Hematopoietic multipotent progenitor cell treated with erythropoietin and hydrocortisone succinate and interleukin-3 and kit ligand, for 4 days (in vitro differentiated cells): ENCODE results near the gene RAB3B.
A peak's percentile ranks its signal among the peaks of the same experiment; 100 is the strongest.
"Not testable (repeated sequence)": the region's sequence is repeated elsewhere in the genome, so short reads cannot be mapped to it uniquely, and the experiment has no call there.

Experiments
- DNase-seq: peaks from one replicate; pipeline ENCODE4 v3.0.0-alpha.2; 2015

RAB3B gene

DNA sequence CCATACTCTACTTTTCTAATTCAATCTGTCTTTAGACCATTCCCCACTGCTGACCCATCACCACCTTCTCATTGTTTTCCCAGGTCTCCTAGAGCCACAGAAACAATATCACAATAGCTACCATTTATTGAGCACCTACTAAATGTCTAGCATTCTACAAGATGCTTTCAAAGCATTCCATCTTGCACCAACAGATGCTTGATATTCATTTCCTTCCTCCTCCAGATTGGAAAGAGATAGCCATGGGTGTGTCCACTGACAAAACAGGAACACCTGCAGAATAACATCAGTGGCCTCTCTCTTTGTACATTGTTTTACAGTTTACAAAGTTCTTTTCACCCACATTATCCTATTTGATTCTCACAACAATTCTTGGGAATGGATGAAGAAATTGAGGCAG, 2.2 kb downstream of the RAB3B start:
- DNase-seq = no peak

- no peak for DNase-seq
Observed at GRCh38 chr1:51986718-51987117, 3.8 kb downstream of the RAB3B start.

- DNase-seq = no peak
Observed at GRCh38 chr1:51982161-51982560, 8.3 kb downstream of the RAB3B start.

GRCh38 chr1:51981555-51981954, 8.9 kb downstream of the RAB3B start:
- no peak for DNase-seq

DNA sequence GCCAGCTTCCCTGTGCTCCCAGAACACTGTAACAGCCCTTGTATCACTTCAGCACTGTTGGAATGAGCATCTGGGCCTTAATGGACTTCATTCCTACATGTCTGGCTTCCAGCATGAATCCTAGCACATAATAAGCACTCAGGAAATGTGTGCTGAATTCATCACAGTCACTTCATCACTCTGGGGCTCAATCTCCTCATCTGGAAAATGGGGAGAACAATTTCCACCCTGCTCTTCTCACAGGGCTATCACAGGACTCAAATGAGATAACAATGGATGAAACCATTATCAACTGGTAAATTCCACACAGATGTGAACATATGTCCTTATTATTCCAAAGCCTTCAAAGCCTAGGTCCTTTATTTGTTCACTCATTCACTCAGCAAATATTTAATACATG, 12.4 kb downstream of the RAB3B start:
- no peak for DNase-seq

DNA sequence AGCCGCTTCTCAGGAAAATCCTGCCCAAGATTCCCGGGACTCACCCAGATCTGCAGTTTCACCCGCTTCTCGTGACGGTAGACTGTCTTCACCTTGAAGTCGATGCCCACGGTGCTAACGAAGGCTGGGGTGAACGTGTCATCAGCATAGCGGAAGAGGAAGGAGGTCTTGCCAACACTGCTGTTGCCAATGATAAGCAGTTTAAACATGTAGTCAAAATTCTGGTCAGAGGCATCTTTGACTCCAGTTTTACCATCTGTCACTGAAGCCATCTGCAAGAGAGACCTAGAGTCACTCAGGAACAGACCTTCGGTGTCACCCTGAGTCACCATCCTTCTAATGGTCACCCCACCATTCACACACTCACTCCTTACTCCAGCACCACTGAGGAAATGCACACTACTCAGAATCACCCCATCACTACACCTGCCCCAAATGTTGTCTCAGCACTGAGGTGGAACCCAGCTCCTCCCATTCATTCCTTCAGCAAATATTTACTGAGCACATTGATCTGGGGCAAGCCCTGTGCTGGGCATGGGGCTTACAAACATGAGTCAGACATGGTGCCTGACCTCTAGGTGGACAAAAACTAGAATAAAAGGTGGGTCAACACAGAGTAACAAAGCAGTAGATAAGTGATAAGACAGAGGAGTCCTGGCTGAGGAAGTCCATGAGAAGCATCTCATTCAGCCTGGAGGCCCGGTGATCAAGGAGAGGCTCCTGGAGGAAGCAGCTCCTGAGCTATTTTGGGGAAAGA, 13.5 kb downstream of the RAB3B start:
- peak; percentile 40 for DNase-seq

DNA sequence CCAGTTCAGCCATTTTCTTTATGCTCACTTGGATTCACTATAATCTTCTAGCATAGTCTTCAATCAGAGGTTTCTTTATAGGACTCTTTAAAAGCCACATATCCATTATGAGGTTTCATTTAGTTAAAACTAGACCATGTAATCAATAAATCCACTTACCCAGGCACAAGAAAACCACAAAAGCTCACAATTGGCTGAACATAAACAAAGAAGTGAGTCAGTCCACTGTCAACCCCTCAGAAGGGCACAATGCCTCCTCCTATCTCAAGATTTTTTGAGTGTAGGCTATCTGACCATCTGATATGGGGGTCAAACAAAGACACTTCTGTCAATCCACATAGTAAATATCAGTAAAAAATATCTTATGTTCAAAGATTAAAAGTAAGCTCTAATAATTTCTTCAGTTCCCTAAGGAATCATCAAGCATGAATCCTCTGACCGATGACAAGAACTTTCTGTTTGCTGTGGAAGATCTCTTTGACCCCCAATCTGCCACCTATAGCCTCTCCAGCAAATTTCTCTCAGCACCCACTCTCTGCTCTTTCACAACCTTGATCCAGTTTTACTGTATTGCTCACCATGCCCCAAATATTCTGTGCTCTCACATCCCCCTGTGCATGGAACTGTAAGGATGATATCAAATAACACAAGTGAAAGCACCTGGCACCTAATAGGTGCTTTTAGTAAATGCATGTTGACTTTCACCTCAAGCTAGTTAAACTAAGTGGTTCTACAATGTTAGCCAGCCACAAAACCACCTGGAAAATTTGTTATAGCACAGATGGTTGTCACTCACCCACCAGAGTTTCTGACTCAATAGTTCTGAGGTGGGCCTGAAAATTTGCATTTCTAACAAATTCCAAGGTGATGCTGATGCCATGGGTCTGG, 16.7 kb downstream of the RAB3B start:
- no peak for DNase-seq

DNA sequence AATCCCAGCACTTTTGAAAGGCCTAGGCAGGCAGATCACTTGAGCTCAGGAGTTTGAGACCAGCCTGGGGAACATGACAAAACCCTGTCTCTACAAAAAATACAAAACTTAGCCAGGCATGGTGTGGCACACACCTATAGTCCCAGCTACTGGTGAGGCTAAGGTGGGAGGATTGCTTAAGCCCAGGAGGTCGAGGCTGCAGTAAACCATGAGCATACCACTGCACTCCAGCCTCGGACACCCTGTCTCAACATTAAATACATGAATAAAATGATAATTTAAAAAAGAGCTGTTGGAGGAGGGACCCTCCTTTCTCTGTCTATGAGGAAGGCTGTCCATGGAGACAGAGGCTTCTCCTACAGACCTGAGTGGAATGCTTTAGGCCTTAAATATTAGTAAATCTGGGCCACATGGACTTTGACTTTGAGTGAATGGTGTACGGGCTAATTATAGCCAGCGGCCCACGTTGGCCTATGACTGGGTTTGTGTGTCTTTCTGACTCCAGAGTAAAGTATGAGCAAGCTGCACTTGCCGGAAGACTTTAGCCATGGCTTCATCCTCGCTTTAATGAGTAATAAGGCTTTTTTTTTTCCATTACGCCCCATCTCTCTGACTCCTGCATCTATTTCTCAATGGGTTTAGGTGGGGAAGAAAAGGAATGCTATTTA, 21.3 kb downstream of the RAB3B start:
- DNase-seq = no peak

DNA sequence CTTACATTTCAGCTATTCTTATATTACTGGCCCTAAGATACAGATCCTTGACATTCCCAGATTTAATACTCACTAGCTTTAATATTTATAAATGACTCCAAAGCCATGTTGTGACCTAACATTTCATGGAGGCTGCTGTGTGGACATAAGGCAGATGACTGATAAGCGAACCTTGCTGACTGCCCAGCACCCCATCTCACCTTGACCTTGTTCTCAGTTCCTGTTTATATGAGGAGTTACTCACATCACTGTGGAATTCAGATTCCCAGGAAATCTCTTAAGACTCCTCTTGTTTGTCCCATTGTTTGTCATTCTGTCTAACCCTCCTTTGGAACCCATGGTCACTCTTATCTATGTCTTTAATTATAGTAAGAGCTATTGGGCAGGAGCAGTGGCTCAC, 21.9 kb downstream of the RAB3B start:
- DNase-seq = no peak

DNA sequence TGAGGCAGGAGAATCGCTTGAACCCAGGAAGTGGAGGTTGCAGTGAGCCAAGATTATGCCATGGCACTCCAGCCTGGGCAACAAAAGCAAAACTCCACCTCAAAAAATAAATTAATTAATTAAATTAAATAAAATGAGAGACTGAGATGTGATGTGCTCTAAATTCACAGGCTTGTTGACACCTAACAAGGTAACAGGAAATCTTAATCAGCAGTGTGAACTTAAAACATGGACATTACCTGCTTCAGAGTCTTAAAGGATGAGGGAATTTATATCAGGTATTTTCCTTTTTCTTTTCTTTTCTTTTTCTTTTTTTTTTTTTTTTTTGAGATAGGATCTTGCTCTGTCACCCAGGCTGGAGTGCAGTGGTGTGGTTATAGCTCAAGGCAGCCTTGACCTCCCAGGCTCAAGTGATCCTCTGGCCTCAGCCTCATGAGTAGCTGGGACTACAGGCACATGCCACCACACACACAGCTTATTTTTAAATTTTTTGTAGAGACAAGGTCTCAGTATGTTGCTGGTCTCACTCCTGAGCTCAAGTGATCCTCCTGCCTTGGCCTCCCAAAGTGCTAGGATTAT, 23.2 kb downstream of the RAB3B start:
- not testable (repeated sequence) for DNase-seq

DNA sequence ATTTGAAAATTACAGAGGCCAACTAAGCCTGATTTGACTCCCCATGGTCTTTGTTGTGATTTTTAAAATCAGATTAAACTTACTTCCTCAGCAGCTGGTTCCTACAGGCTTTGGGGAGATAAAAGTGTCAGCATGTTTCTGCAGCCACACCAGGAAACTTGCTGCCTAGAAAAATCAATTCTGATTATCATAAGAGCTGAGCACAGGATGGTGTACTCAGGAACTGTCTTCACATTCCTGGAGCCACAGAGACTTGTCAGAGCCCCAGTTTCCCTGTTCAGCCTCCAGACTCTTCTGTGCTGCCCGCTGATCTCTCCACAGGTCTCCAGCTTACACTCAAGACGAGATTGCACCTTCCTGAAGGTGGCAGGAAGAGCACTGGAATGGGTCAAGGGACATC, 23.9 kb downstream of the RAB3B start:
- peak; percentile 45 for DNase-seq

- DNase-seq = no peak
Observed at GRCh38 chr1:51964309-51964696, 26.2 kb downstream of the RAB3B start.

- DNase-seq = peak; percentile 41
Observed at GRCh38 chr1:51963592-51964308, 26.8 kb downstream of the RAB3B start.

GRCh38 chr1:51962486-51963356, 27.8 kb downstream of the RAB3B start:
- no peak for DNase-seq

DNA sequence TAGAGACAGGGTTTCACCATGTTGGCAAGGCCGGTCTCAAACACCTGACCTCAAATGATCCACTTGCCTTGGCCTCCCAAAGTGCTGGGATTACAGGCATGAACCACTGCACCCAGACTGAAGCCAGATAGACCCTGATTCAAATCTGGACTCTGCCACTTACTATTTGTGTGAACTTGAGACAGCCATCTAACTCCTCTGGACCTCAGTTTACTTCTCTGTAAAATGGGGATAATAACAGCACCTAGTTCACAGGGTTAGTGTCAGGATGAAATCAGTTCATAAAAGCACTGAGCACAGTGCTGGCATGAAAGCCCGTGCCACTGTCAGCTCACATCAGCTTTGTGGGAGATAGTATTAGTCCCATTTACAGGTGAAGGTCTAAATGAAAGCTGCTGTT, 28.5 kb downstream of the RAB3B start:
- no peak for DNase-seq

DNA sequence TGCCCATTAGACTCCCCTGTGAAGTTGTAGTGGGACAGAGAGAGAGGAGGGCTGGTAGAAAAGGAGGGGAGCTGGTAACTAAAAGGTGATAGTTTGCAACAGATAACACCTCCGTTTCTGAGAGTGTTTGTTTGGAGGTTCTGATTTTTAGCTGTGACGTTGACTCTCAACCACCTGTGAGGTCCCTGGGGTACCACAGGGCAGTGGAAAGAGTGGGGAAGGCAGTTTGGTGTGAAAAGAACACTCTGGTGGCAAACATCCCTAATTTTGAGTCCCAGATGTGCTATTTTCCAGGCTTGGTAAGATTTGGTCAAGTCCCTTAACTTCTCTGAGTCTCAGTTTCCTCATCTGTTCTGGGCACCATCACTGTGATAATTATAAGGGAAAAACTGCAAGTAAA, 29.3 kb downstream of the RAB3B start:
- DNase-seq = no peak

GRCh38 chr1:51960262-51960661, 30.2 kb downstream of the RAB3B start:
- DNase-seq = no peak

GRCh38 chr1:51958824-51959223, 31.7 kb downstream of the RAB3B start:
- peak; percentile 13 for DNase-seq

GRCh38 chr1:51957618-51958017, 32.9 kb downstream of the RAB3B start:
- DNase-seq = no peak

DNA sequence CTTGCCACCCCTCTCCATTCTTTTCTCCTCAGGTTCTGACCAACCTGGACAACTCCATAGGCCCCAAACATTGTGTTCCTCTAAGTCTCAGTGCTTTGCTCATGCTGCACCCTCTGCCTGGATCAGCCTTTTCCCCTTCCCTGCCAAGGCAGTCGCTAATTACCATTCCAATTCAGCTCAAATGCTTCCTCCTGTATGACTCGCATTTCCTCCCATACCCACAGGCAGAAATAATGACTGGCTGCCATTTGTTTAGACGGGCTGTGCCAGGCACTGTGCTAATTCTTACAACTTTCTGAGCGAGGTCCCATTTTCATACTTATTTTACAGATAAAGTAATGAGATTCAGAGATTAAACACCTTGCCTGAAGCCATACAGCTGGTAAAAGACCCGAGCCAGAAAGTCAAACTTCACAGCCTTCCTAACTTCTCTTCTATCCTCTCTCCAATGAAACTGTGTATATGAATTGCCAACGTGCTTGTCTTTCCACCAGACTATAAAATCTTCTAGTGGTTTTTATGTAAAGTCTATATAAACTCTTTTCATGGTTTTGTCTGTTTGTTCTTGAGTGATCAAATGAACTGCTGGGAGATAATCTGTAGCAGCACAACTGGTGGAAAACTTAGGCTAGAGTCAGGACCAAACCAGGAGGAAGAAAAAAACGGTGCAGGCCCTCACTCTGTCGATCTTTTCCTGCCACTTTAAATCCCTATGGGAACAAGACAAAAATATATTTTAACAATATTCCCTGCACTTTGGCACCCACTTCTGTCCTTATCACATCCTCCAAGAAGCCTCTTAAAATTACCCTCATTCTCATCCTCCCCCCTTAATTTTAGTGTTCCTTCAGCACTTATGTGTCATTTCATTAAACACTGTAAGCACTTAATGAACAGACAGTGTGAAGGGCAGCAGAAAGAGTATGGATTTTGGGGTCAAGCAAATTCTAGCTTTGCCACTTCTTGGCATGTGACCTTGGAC, 33.7 kb downstream of the RAB3B start:
- no peak for DNase-seq
